WTC11 (cell line): Measurements from ENCODE around the gene SETD7. TPM values are rescaled to one million over a fixed set of nuclear protein-coding genes. Genes with fewer than 3 reads are reported as not detected.

ENCODE experiments used
- ATAC-seq: fragments of 200-7000 bp; cut with Tn5 transposase; 2 replicates; pipeline ENCODE4 v1.10.0; 2021; ENCODE audit warnings: mild to moderate bottlenecking, moderate library complexity
- CTCF ChIA-PET: fragments of 300-600 bp; sonication (Branson Sonifier 250); formaldehyde crosslinking; loops from one replicate; lab custom pipeline; 2021; ENCODE audit warnings: antibody characterized with exemption; lab: Charles Lee
- POLR2A ChIA-PET: fragments of 350-600 bp; sonication (Branson Sonifier 250); formaldehyde crosslinking; loops from one replicate; lab custom pipeline; 2021; ENCODE audit warnings: antibody characterized with exemption; lab: Charles Lee
- DNase-seq: peaks from one replicate; pipeline ENCODE4 v3.0.0; 2021; ENCODE audit warnings: low spot score
- H3K27ac Mint-ChIP-seq: 2 replicates; pipeline ENCODE4 v1.8.0; 2021; ENCODE audit warnings: mixed read lengths
- H3K27me3 Mint-ChIP-seq: 2 replicates; pipeline ENCODE4 v1.8.0; 2021; ENCODE audit warnings: low read depth, mild to moderate bottlenecking, moderate library complexity, mixed read lengths
- H3K36me3 Mint-ChIP-seq: 2 replicates; pipeline ENCODE4 v1.8.0; 2021; ENCODE audit warnings: mixed read lengths
- H3K4me1 Mint-ChIP-seq: 2 replicates; pipeline ENCODE4 v1.8.0; 2022; ENCODE audit warnings: mixed read lengths
- H3K4me3 Mint-ChIP-seq: 2 replicates; pipeline ENCODE4 v1.8.0; 2021; ENCODE audit warnings: mild to moderate bottlenecking, moderate library complexity, mixed read lengths
- H3K9me3 Mint-ChIP-seq: 2 replicates; pipeline ENCODE4 v1.8.0; 2021; ENCODE audit warnings: mixed read lengths
- CDX4 ChIP-seq: fragments of 250-450 bp; sonication (Bioruptor Pico); IDR thresholded peaks from 2 replicates; pipeline ENCODE4 v1.9.0; 2021; ENCODE audit warnings: moderate library complexity, mild to moderate bottlenecking, inconsistent platforms, borderline replicate concordance
- EMX1 ChIP-seq: fragments of 250-450 bp; sonication (Bioruptor Pico); IDR thresholded peaks from 2 replicates; pipeline ENCODE4 v1.8.0; 2021; ENCODE audit warnings: mild to moderate bottlenecking
- ERG ChIP-seq: fragments of 250-450 bp; sonication (Bioruptor Pico); IDR thresholded peaks from 2 replicates; pipeline ENCODE4 v1.8.0; 2021; ENCODE audit warnings: mild to moderate bottlenecking
- ESRRA ChIP-seq: sonication (generic); formaldehyde crosslinking; IDR thresholded peaks from 2 replicates; pipeline ENCODE4 v1.8.1; 2022; ENCODE audit warnings: mild to moderate bottlenecking, missing genetic modification reagents, borderline replicate concordance
- FOXK1 ChIP-seq: sonication (generic); formaldehyde crosslinking; IDR thresholded peaks from 2 replicates; pipeline ENCODE4 v1.8.0; 2022; ENCODE audit warnings: mild to moderate bottlenecking, moderate library complexity, missing genetic modification reagents
- GABPB1 ChIP-seq: sonication (generic); formaldehyde crosslinking; IDR thresholded peaks from 2 replicates; pipeline ENCODE4 v1.8.1; 2023; ENCODE audit warnings: mild to moderate bottlenecking, missing genetic modification reagents
- GTF2I ChIP-seq: fragments of 250-450 bp; sonication (Bioruptor Pico); conservative IDR thresholded peaks from 2 replicates; pipeline ENCODE4 v1.4.0; 2021; ENCODE audit warnings: mild to moderate bottlenecking
- IRF2 ChIP-seq: sonication (generic); formaldehyde crosslinking; IDR thresholded peaks from 2 replicates; pipeline ENCODE4 v1.8.0; 2022; ENCODE audit warnings: low read depth, missing genetic modification reagents, borderline replicate concordance
- JUN ChIP-seq: sonication (generic); formaldehyde crosslinking; IDR thresholded peaks from 2 replicates; pipeline ENCODE4 v1.8.0; 2023; ENCODE audit warnings: mild to moderate bottlenecking, missing genetic modification reagents
- KAT7 ChIP-seq: sonication (generic); formaldehyde crosslinking; IDR thresholded peaks from 2 replicates; pipeline ENCODE4 v1.8.1; 2023; ENCODE audit warnings: missing genetic modification reagents, mild to moderate bottlenecking, borderline replicate concordance
- MLX ChIP-seq: sonication (generic); formaldehyde crosslinking; IDR thresholded peaks from 2 replicates; pipeline ENCODE4 v1.8.1; 2023; ENCODE audit warnings: mild to moderate bottlenecking, missing genetic modification reagents, moderate library complexity
- MXD4 ChIP-seq: fragments of 250-450 bp; sonication (Bioruptor Pico); IDR thresholded peaks from 2 replicates; pipeline ENCODE4 v1.8.0; 2021; ENCODE audit warnings: mild to moderate bottlenecking, moderate library complexity, borderline replicate concordance
- NR3C1 ChIP-seq: sonication (generic); formaldehyde crosslinking; conservative IDR thresholded peaks from 2 replicates; pipeline ENCODE4 v1.8.1; 2023; ENCODE audit warnings: low read depth, mild to moderate bottlenecking, missing genetic modification reagents
- PRDM15 ChIP-seq: sonication (generic); formaldehyde crosslinking; IDR thresholded peaks from 2 replicates; pipeline ENCODE4 v1.8.0; 2022; ENCODE audit warnings: missing genetic modification reagents
- TEAD4 ChIP-seq: sonication (generic); formaldehyde crosslinking; IDR thresholded peaks from 2 replicates; pipeline ENCODE4 v1.8.0; 2022; ENCODE audit warnings: mild to moderate bottlenecking, missing genetic modification reagents
- ZNF263 ChIP-seq: sonication (generic); formaldehyde crosslinking; IDR thresholded peaks from 2 replicates; pipeline ENCODE4 v1.8.1; 2022; ENCODE audit warnings: low read depth, mild to moderate bottlenecking, moderate library complexity, missing genetic modification reagents
- ZNF281 ChIP-seq: sonication (generic); formaldehyde crosslinking; IDR thresholded peaks from 2 replicates; pipeline ENCODE4 v1.8.0; 2023; ENCODE audit warnings: mild to moderate bottlenecking, missing genetic modification reagents
- total RNA-seq: library from RNA; stranded (reverse); gene quantifications from 3 replicates; pipeline ENCODE4 v1.2.3, GENCODE V29; 2021

SETD7 gene
- total RNA-seq, 1 experiment from 2014 or later, result 5.6 TPM

GRCh38 chr4:139552517-139553307 is 3.3 kb downstream of the SETD7 start:
- peaks cover 39% of the 10 kb centered on the region for H3K27me3 Mint-ChIP-seq
- peaks cover 40% of the 10 kb centered on the region for H3K4me1 Mint-ChIP-seq
- ATAC-seq (no peak), DNase-seq (no peak)
- H3K36me3 Mint-ChIP-seq, result no peaks in the 10 kb centered on the region
- no peaks in the 10 kb centered on the region for H3K9me3 Mint-ChIP-seq
- CTCF ChIA-PET, result interaction anchor here (0.8 kb wide), 1 partner anchor 55 kb away, joined by 3 read pairs; no protein-coding TSS in a partner anchor
- H3K27ac Mint-ChIP-seq, result no peak overlapping the region
- TF ChIP-seq MXD4 (CRISPR knock-in tag) (no peak), MLX (CRISPR knock-in tag) (no peak), PRDM15 (no peak), IRF2 (CRISPR knock-in tag) (no peak), GABPB1 (no peak), EMX1 (CRISPR knock-in tag) (no peak), NR3C1 (no peak), ERG (no peak), KAT7 (CRISPR knock-in tag) (no peak), ZNF281 (no peak), TEAD4 (CRISPR knock-in tag) (no peak), CDX4 (CRISPR knock-in tag) (no peak), FOXK1 (CRISPR knock-in tag) (no peak), JUN (CRISPR knock-in tag) (no peak), ZNF263 (CRISPR knock-in tag) (no peak), ESRRA (no peak), GTF2I (CRISPR knock-in tag) (no peak)
- H3K4me3 Mint-ChIP-seq, result no peak overlapping the region
- POLR2A ChIA-PET, result interaction anchor here (0.6 kb wide), 1 partner anchor 26 kb away, joined by 4 read pairs; no protein-coding TSS in a partner anchor
